T follicular helper cell (primary cell): ENCODE measurements around the gene MYBPC3.

Source experiments
- DNase-seq: peaks from one replicate; pipeline ENCODE4 v3.0.0-alpha.2; 2020; ENCODE audit warnings: low read depth

Gene MYBPC3

DNA sequence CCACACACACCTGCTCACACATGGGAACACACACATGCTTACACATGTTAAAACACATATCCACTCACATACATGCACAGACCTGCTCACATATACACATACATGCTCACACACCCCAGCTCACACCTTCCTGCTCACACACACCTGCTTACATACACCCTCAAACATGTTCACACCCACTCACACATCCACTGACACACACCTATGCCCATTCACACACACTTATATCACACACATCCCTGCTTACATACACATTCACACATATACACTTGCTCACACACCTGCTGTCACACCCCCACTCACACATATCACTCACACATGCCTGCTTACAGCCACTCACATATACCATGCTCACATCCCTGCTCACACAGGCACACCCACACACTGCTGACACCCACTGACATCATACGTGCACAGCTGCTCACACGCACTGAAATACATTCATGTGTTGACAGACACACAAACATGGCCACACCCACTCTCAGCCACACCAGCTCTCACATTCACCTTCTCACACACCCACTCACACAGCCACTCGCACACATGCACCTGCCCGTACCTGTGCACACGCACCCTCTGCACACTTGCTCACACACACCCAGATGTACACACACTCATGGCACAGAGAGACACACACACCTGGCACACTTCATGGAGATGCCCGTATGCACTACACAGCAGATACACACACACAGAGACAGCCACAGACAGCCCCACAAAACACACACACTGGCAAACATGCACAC lies 5.7 kb upstream of the MYBPC3 start:
- no peak for DNase-seq

GRCh38 chr11:47356998-47357329 lies 4.5 kb upstream of the MYBPC3 start:
- DNase-seq, result no peak

DNA sequence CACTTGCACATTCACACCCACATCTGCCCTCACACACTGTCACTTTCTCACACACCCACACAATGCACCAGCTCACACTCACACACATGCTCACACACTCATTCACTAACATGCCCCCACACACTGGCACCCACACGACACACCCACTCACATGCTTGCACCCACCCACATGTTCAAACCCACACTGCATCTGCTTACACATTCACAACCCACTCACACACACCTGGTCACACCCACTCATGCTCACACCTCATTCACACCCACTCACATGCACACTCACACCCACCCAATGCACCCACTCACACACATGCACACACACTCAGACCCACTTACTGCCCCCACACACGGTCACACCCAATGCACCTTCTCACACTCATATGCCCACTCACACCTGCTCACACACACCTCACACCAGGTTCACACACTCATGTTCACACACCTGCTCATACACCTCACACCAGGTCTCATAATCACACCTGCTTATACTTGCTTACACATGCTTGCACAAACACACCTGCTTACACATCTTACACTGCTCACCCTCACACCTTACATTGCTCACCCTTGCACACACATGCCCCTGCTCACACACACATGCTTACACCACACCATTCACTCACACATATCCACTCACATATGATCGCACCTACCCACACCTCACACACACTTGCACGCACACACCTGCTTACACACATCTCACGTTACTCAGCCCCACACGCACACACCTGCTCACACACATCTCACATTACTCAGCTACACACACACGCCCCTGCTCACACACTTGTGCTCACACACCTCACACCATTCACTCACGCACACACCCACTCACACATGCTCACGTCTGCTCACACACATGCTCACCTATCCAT lies 3.9 kb upstream of the MYBPC3 start:
- DNase-seq, result no peak

GRCh38 chr11:47355283-47356128 lies 3.0 kb upstream of the MYBPC3 start:
- no peak for DNase-seq

DNA sequence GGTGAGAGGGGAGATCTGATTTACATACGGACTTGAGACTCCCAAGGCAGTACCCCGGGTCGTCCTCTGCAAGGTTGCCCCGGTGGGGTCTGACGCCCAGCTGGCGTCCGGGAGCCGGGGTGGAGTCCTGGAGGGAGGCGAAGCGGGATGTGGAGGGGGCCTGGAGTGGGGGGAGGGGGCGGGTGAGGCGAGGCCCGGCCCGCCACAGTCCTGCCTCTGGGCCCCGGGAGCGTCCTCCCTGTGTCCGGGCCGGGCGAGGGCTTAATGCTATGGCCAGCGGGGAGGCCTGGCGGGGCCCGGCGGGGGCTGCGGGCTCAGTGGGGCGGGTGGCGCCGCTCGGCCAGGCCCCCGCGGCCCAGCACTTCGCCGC lies 2.4 kb upstream of the MYBPC3 start:
- no peak for DNase-seq

GRCh38 chr11:47353978-47354774 lies 1.7 kb upstream of the MYBPC3 start:
- DNase-seq, result no peak

- no peak for DNase-seq
Measured at GRCh38 chr11:47351156-47352126, 1.1 kb downstream of the MYBPC3 start.

DNA sequence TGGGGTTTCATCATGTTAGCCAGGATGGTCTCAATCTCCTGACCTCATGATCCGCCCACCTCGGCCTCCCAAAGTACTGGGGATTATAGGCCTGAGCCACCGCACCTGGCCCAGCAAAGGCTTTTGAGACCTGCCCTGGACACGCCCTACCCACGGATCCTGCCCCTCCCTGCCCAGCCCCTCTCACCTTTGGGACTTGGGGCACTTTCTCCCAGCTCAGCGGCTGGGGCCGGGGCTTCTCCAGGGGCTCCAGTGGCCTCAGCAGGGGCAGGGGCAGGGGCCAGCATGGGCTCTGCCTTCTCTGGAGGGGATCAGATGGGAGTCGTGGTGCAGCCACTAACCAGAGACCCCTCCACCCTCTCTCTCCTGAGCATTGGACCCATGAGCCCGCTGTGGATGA lies 2.2 kb downstream of the MYBPC3 start:
- no peak for DNase-seq

DNA sequence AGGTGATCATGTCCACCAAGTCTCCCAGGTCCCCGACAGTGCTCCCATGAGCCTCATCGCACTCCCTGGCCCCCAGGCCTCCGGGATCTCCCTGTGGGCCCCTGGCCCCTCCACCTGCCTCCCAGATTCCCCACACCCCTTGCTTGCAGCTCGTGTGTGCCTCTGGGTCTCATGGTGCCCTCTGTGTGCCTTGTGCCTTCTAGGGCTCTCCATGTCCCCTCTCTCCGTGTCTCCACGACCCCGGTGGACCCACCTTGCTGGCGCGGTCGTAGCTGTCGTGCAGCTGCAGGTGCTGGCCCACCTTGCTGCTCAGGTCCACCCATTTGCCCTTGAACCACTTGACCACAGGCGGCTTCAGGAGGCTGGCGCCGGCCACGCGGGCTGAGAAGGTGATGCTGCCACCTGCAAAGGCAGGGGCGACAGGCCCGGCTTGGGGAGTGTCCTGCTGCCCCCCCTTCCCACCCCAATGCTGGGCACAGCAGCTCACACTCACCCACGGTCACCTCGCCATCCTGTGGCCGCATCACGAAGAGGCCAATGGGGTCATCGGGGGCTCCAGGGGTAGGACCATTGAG lies 2.9 kb downstream of the MYBPC3 start:
- no peak for DNase-seq

DNA sequence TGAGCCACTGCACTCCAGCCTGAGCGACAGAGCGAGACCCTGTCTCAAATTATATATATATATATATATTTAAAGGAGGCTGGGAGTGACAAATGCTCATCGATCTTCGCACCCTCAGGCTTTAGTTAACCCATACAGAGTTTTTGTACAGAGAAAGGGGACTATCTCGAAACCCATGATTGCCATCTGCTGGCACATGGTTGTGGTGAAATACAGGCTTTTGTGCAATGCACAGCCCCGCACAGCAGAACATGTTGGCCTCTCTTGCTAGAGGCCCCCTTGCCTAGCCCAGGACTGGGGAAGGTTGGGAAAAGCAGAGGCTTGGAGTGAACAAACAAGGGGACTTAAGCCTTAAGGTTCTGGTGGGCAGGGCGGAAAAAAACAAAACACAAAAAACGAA lies 3.6 kb downstream of the MYBPC3 start:
- DNase-seq, result no peak

DNA sequence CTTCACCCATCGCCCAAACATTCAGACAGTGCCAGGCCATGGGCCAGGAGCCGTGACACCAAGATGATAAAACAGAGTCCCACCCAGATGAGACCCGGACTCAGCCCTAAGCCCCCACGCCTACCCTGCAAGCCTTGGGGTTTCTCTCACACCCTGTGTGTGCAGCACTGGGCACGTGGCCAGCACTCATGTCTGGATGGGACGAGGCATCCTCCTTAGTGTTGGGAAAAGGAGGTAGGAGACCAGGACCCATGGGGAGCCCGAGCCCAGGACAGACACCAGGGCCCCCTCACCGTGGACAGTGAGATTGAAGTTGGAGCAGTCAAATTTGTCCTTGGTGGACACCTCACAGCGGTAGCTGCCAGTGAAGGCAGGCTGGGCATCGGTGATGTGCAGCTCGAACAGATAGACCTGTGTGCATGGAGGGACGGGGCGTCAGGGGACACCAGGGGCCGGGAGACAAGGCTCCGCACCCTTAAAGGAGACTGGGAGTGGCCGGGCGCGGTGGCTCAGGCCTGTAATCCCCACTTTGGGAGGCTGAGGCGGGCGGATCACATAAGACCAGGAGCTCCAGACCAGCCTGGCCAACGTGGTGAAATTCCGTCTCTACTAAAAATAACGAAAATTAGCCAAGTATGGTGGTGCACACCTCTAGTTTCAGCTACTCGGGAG lies 4.2 kb downstream of the MYBPC3 start:
- DNase-seq, result no peak

- no peak for DNase-seq
Measured at GRCh38 chr11:47347137-47347536, 5.4 kb downstream of the MYBPC3 start.

DNA sequence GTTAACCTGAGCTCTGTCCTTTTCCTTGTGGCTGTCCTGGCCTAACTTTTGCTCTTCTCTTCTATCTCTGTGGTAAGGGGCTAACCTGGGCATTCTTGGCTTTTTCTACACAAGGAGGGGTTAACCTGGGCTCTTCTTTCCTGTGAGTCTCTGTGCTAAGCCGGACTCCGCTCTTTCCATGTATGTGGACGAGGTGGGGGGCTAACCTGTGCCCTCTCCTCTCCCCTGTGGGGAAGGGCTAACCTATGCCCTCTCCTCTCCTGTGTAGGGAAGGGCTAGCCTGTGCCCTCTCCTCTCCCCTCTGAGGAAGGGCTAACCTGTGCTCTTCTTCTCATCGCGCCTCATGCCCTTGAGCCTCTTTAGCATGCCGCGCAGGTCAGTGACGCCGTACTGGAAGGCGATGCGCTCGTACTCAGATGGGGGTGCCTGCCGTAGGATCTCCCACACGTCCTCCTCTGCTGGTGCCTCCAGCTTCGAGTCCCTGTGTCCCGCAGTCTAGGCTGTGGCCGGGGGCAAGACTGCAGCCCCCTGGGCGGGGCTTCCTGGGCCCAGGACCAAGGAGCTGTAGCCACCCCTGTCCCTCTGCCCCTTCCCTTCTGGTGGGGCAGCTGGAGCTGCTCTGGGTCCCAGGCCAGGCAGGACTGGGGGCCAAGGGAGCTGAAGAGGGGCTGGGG lies 6.5 kb downstream of the MYBPC3 start:
- no peak for DNase-seq

DNA sequence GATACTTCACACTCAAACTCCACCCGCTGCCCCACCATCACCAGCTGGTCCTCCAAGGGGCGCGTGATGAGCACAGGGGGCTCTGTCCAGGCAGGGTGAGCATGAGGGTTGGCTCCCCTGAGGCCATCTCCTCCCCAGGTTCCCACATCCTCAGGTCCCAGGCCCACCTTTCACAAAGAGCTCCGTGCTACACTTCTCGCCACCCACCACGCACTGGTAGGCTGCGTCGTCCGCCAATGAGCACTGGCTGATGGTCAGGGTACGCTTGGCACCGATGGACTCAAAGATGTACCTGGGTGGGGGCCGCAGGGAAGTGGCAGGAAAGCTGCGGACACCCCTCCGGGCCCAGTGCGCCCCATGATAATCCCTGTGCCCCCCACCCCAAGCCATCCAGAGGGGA lies 9.6 kb downstream of the MYBPC3 start:
- DNase-seq, result no peak

- no peak for DNase-seq
Measured at GRCh38 chr11:47342036-47342803, 10.3 kb downstream of the MYBPC3 start.

DNA sequence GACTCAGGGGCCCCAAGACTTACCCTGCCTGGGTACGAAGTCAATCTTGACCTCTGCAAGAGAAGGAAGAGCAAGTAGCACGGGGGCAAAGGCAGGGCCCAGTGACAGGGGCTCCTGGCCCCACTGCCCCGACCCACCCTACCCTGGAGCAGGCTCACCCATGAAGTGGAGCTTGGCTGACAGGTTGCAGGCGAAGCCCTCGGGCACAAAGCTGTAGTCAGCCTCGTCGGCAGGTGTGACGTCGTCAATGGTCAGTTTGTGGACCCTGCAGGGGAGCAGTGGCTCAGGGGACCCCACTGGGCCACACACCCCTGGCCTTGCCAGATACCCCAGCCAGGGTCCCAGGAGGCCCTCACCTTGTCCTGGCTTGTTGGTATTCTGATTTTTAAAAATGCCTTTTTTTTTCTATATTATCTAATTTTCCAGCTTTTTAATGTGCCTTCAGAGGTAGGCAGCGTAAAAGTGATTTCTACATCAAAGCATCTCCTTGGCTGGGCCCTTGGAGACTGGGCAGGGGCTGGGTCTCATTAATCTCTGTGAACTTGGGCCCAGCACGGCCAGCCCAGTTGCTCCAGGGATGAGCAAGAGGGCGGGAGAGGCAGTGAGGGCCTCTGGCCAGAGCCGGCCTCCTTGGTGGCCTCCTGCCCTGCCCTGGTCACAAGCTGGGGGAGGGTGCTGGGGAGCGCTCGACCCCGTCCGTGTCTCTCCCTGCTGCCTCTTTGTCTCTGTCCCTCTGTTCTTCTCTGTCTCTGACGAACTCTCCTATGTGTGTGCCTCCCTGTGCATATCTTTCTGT lies 11.3 kb downstream of the MYBPC3 start:
- DNase-seq, result no peak

- no peak for DNase-seq
Measured at GRCh38 chr11:47340010-47340409, 12.5 kb downstream of the MYBPC3 start.
